ENCODE data around the gene FAM20B. TPM values are rescaled to one million over a fixed set of nuclear protein-coding genes. Genes with fewer than 3 reads are reported as not detected.

The FAM20B gene
- total and polyA plus RNA-seq, 12 donors = 15.4 to 69.9 (median 38.3) TPM

DNA sequence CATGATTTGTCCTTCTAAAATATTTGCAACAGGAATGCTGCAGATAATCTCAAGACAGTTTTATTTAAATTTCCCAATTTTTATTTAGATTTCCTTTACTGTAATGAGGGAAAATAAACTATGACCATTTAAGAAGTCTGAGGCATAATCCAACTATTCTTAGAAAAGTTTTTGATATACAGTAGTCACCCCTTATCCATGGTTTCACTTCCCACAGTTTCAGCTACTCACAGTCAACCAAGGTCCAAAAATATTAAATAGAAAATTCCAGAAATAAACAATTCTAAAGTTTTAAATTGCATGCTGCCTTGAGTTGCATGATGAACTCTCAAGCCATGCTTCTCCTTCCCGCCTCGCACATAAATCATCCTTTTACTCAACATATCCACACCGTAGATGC, 89.5 kb downstream of the FAM20B start:
- DNase-seq = no peak
- no peak overlapping the region for H3K4me3 ChIP-seq
- H3K27ac ChIP-seq = no peak overlapping the region
- H3K27me3 ChIP-seq = no peaks in the 10 kb centered on the region
- H3K36me3 ChIP-seq (replicated peaks in 1 of 2) = peaks cover 0 to 39% of the 10 kb centered on the region in 2 donors
- no peaks in the 10 kb centered on the region for H3K9me3 ChIP-seq (replicated peaks in 1 of 3)
- TF ChIP-seq, protein P1, sequence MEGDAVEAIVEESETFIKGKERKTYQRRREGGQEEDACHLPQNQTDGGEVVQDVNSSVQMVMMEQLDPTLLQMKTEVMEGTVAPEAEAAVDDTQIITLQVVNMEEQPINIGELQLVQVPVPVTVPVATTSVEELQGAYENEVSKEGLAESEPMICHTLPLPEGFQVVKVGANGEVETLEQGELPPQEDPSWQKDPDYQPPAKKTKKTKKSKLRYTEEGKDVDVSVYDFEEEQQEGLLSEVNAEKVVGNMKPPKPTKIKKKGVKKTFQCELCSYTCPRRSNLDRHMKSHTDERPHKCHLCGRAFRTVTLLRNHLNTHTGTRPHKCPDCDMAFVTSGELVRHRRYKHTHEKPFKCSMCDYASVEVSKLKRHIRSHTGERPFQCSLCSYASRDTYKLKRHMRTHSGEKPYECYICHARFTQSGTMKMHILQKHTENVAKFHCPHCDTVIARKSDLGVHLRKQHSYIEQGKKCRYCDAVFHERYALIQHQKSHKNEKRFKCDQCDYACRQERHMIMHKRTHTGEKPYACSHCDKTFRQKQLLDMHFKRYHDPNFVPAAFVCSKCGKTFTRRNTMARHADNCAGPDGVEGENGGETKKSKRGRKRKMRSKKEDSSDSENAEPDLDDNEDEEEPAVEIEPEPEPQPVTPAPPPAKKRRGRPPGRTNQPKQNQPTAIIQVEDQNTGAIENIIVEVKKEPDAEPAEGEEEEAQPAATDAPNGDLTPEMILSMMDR (IDR thresholded peaks at IDR 0.05) = no peak
- TF ChIP-seq POLR2A (IDR thresholded peaks at IDR 0.05) = no peak
- intact Hi-C loops (cut with DNase I) = no loop called here
- peaks cover 0 to 3% of the 10 kb centered on the region in 2 donors for H3K4me1 ChIP-seq (replicated peaks in 1 of 2)
- 85 to 90% (median 88%) methylated on average over 3 of the region's 3 CpGs for WGBS, 4 donors

DNA sequence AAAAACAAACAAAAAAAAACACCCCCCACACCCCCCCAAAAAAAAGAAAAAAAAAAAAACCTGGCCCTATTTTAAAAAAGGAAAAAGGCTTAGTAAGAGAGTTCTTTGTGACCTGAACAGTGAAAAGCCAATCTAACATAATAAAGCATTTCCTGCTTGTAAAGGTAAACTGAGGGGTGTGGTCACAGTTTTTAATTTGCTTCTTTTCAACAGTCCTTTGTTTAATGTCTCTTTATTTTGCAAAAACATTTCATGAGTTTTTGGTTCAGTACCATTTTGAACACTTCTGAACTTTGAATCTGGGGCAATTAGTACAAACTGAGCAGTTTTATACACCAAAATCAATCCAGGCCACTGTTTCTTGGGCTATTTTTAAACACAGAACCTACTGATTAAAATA, 93.8 kb downstream of the FAM20B start:
- H3K9me3 ChIP-seq (replicated peaks in 1 of 3) = no peaks in the 10 kb centered on the region
- TF ChIP-seq, protein P1 (IDR thresholded peaks at IDR 0.05) = no peak
- TF ChIP-seq POLR2A (IDR thresholded peaks at IDR 0.05) = no peak
- no peak for DNase-seq
- H3K27ac ChIP-seq = no peak overlapping the region
- peaks cover 0 to 41% of the 10 kb centered on the region in 2 donors for H3K36me3 ChIP-seq (replicated peaks in 1 of 2)
- intact Hi-C loops (cut with DNase I) = no loop called here
- H3K27me3 ChIP-seq = no peaks in the 10 kb centered on the region
- H3K4me3 ChIP-seq = no peak overlapping the region
- peaks cover 0 to under 1% of the 10 kb centered on the region in 2 donors for H3K4me1 ChIP-seq (replicated peaks in 1 of 2)

- TF ChIP-seq, protein P1 (IDR thresholded peaks at IDR 0.05) = no peak
- no peak for TF ChIP-seq POLR2A (IDR thresholded peaks at IDR 0.05)
Measured at GRCh38 chr1:179120736-179121135, 95.0 kb downstream of the FAM20B start.

GRCh38 chr1:179121159-179121938, 95.7 kb downstream of the FAM20B start:
- peak in 5 of 7 donors; percentile 26 to 68 (median 66) for DNase-seq
- no peaks in the 10 kb centered on the region for H3K4me1 ChIP-seq (replicated peaks in 1 of 2)
- intact Hi-C loops (cut with DNase I) = loop anchor here (10.0 kb wide), 2 partner anchors 63 to 73 kb away; no protein-coding TSS in a partner anchor
- no peak overlapping the region for H3K27ac ChIP-seq
- H3K4me3 ChIP-seq = no peak overlapping the region
- TF ChIP-seq POLR2A (IDR thresholded peaks at IDR 0.05) = no peak
- TF ChIP-seq, protein P1 (IDR thresholded peaks at IDR 0.05) = peak; percentile 41 to 68 (median 58)
- no peaks in the 10 kb centered on the region for H3K27me3 ChIP-seq
- peaks cover 0 to 41% of the 10 kb centered on the region in 2 donors for H3K36me3 ChIP-seq (replicated peaks in 1 of 2)
- WGBS, 4 donors = 79 to 87% (median 84%) methylated on average over 7 of the region's 7 CpGs
- no peaks in the 10 kb centered on the region for H3K9me3 ChIP-seq (replicated peaks in 1 of 3)

More at GRCh38 chr1:179120736-179121135, 95.0 kb downstream of the FAM20B start:
- intact Hi-C loops (cut with DNase I) = loop anchor here (10.0 kb wide), 2 partner anchors 64 to 74 kb away; no protein-coding TSS in a partner anchor
- Histone ChIP-seq H3K36me3 (replicated peaks in 1 of 2) (peaks cover 0 to 41% of the 10 kb centered on the region in 2 donors), H3K27ac (no peak overlapping the region), H3K4me1 (replicated peaks in 1 of 2) (no peaks in the 10 kb centered on the region), H3K27me3 (no peaks in the 10 kb centered on the region), H3K4me3 (no peak overlapping the region), H3K9me3 (replicated peaks in 1 of 3) (no peaks in the 10 kb centered on the region)
- no peak for DNase-seq
- 82 to 93% (median 87%) methylated on average over 2 of the region's 2 CpGs for WGBS, 4 donors

Measured in adrenal gland (tissue), 12 donors.